Measurements from ENCODE around the gene FAM107A. TPM values are rescaled to one million over a fixed set of nuclear protein-coding genes. Genes with fewer than 3 reads are reported as not detected.

Gene FAM107A
- total and polyA plus RNA-seq, 2 of the 4 experiments (the other 2 are of a cell fraction), result not detected

- no TSS peak for BruUV-seq (replicated peaks)
- H2BK15ac ChIP-seq (ENCODE audit: low read depth, low read length), result no peak overlapping the region
- no peak overlapping the region for H3K18ac ChIP-seq (ENCODE audit: low read depth, low read length)
- no peak overlapping the region for H2BK120ac ChIP-seq (ENCODE audit: low read depth, low read length)
- in situ Hi-C loops (cut with MboI; ENCODE audit: low sequenced_read_pairs), result no loop called here
- ChIA-PET CTCF (interaction anchor here (1.6 kb wide), 1 partner anchor 11 kb away, joined by 3 read pairs; no protein-coding TSS in a partner anchor), POLR2A (ENCODE audit: unreplicated experiment) (no interaction called here)
- H3K36me3 ChIP-seq (ENCODE audit: control insufficient read depth, insufficient read depth, low read length), result peaks cover 12% of the 10 kb centered on the region; the same call in 1 of the 2 replicates
- no peaks in the 10 kb centered on the region for H3K9me3 ChIP-seq (ENCODE audit: control insufficient read depth, insufficient read depth, low read length)
- no peak overlapping the region for H4K8ac ChIP-seq (ENCODE audit: low read depth in 2 of 2, low read length in 2 of 2)
- no peak overlapping the region for H3K27ac ChIP-seq (ENCODE audit: insufficient read depth, low read length)
- no peak overlapping the region for H3K4me2 ChIP-seq (ENCODE audit: low read depth, low read length)
- no peaks in the 10 kb centered on the region; the same call in 1 of the 2 replicates for H3K9me1 ChIP-seq (ENCODE audit: insufficient read depth, low read length)
- H4K91ac ChIP-seq (ENCODE audit: insufficient read depth, low read depth, low read length), result no peak overlapping the region
- intact Hi-C loops (cut with micrococcal nuclease), result no loop called here
- no peak overlapping the region for H3K56ac ChIP-seq (ENCODE audit: extremely low read depth, insufficient read depth, low read length)
- no peak overlapping the region for H4K5ac ChIP-seq (ENCODE audit: low read depth, low read length)
- H3K27me3 ChIP-seq (ENCODE audit: control insufficient read depth, insufficient read depth, low read length), result no peaks in the 10 kb centered on the region
- no peaks in the 10 kb centered on the region for H3K79me1 ChIP-seq (ENCODE audit: low read depth in 1 of 2, low read length in 2 of 2)
- no peak overlapping the region for H2AK9ac ChIP-seq (replicated peaks; ENCODE audit: low read depth, low read length, poor library complexity)
- H3K4me1 ChIP-seq (ENCODE audit: control insufficient read depth, insufficient read depth, low read length), result no peaks in the 10 kb centered on the region
- H2BK5ac ChIP-seq (ENCODE audit: low read depth, low read length, poor library complexity, severe bottlenecking), result no peak overlapping the region
- H3K4ac ChIP-seq (ENCODE audit: low read depth, low read length), result no peak overlapping the region
- no peak overlapping the region for H2AFZ ChIP-seq (replicated peaks; ENCODE audit: low read length, poor library complexity)
- no peak overlapping the region for H2BK20ac ChIP-seq (ENCODE audit: low read depth, low read length)
- no peak overlapping the region for H3K23ac ChIP-seq (ENCODE audit: low read depth, low read length)
- TF ChIP-seq ELK1 (IDR thresholded peaks at IDR 0.05; ENCODE audit: borderline replicate concordance, low read depth, low read length) (no peak), MAZ (IDR thresholded peaks at IDR 0.05; ENCODE audit: borderline replicate concordance, low read depth, low read length) (no peak), SMC3 (IDR thresholded peaks at IDR 0.05; ENCODE audit: low read depth, low read length) (no peak), USF2 (IDR thresholded peaks at IDR 0.05; ENCODE audit: low read depth, low read length) (peak; percentile 46; the same call in 1 of the 2 replicates)
- DNase-seq (no peak), ATAC-seq (ENCODE audit: low read depth) (peak; percentile 32; the same call in 1 of the 2 replicates)
- H3K9ac ChIP-seq (ENCODE audit: low read depth, low read length), result no peak overlapping the region
- H2AK5ac ChIP-seq (ENCODE audit: low read depth, low read length), result no peak overlapping the region
- WGBS, 2 experiments (ENCODE audit: extremely low coverage in 2 of 2, insufficient read length in 1 of 2), result 100% methylated on average over 1 of the region's 8 CpGs; no CpG with 5 or more reads in 1 of the 2 experiments
- H3K4me3 ChIP-seq (ENCODE audit: insufficient read depth, low read depth, low read length), result no peak overlapping the region
- dilution Hi-C loops (cut with HindIII; ENCODE audit: low sequenced_read_pairs, unreplicated experiment), result no loop called here
- H4K20me1 ChIP-seq (ENCODE audit: insufficient read depth, low read length), result no peaks in the 10 kb centered on the region; the same call in 1 of the 2 replicates
- no peak overlapping the region for H3K14ac ChIP-seq (replicated peaks; ENCODE audit: low read depth, low read length)
Observed at GRCh38 chr3:58520403-58521335, 56.5 kb downstream of the FAM107A start.

Measured in IMR-90 (cell line).